Limb (tissue), 2 donors: ENCODE results near the gene SLC24A3.
"Not testable (repeated sequence)": the region's sequence is repeated elsewhere in the genome, so short reads cannot be mapped to it uniquely, and the experiment has no call there.

Experiments used
- DNase-seq, 2 donors: peaks; one replicate each; pipeline ENCODE4 v3.0.0-alpha.2; 2016; ENCODE audit errors: extremely low spot score in 2 of 2

The SLC24A3 gene

GRCh38 chr20:19734811-19735210 lies 522.4 kb downstream of the SLC24A3 start:
- no peak for DNase-seq

- DNase-seq = peak; percentile 50 to 59
Observed at GRCh38 chr20:19735446-19735845, 523.0 kb downstream of the SLC24A3 start.

- DNase-seq = no peak
Observed at GRCh38 chr20:19737025-19737424, 524.6 kb downstream of the SLC24A3 start.

- no peak for DNase-seq
Observed at GRCh38 chr20:19738951-19739350, 526.5 kb downstream of the SLC24A3 start.

- DNase-seq = no peak
Observed at GRCh38 chr20:19739351-19739750, 526.9 kb downstream of the SLC24A3 start.

GRCh38 chr20:19740512-19740911 lies 528.1 kb downstream of the SLC24A3 start:
- DNase-seq = no peak

- DNase-seq = no peak
Observed at GRCh38 chr20:19741924-19742323, 529.5 kb downstream of the SLC24A3 start.

GRCh38 chr20:19742974-19743639 lies 530.7 kb downstream of the SLC24A3 start:
- no peak for DNase-seq

GRCh38 chr20:19743640-19743995 lies 531.2 kb downstream of the SLC24A3 start:
- DNase-seq = no peak

GRCh38 chr20:19745106-19745505 lies 532.7 kb downstream of the SLC24A3 start:
- no peak for DNase-seq

- DNase-seq = no peak
Observed at GRCh38 chr20:19745584-19745983, 533.1 kb downstream of the SLC24A3 start.

GRCh38 chr20:19746396-19746795 lies 534.0 kb downstream of the SLC24A3 start:
- no peak for DNase-seq

GRCh38 chr20:19747903-19748302 lies 535.5 kb downstream of the SLC24A3 start:
- DNase-seq = no peak

- no peak for DNase-seq
Observed at GRCh38 chr20:19748681-19749080, 536.2 kb downstream of the SLC24A3 start.

- peak in 1 of 2 donors; percentile 47 for DNase-seq
Observed at GRCh38 chr20:19749618-19750071, 537.2 kb downstream of the SLC24A3 start.

- no peak for DNase-seq
Observed at GRCh38 chr20:19750101-19750606, 537.7 kb downstream of the SLC24A3 start.

- no peak for DNase-seq
Observed at GRCh38 chr20:19750907-19751636, 538.6 kb downstream of the SLC24A3 start.

- DNase-seq = not testable (repeated sequence)
Observed at GRCh38 chr20:19754201-19754600, 541.8 kb downstream of the SLC24A3 start.

GRCh38 chr20:19756761-19757486 lies 544.5 kb downstream of the SLC24A3 start:
- DNase-seq = no peak

- DNase-seq = peak; percentile 91 to 94
Observed at GRCh38 chr20:19757487-19758132, 545.2 kb downstream of the SLC24A3 start.

- no peak for DNase-seq
Observed at GRCh38 chr20:19758133-19758500, 545.7 kb downstream of the SLC24A3 start, which contains the start of gene RIN2. Gene RIN2 (plus strand): TSS chr20:19758258. CDS start chr20:19889602, 131,344 bp downstream.
